ENCODE results near the gene LOXL1. TPM values are rescaled to one million over a fixed set of nuclear protein-coding genes. Genes with fewer than 3 reads are reported as not detected.

LOXL1 gene
- total RNA-seq, 1 donor from 2014 or later: 280 TPM

DNA sequence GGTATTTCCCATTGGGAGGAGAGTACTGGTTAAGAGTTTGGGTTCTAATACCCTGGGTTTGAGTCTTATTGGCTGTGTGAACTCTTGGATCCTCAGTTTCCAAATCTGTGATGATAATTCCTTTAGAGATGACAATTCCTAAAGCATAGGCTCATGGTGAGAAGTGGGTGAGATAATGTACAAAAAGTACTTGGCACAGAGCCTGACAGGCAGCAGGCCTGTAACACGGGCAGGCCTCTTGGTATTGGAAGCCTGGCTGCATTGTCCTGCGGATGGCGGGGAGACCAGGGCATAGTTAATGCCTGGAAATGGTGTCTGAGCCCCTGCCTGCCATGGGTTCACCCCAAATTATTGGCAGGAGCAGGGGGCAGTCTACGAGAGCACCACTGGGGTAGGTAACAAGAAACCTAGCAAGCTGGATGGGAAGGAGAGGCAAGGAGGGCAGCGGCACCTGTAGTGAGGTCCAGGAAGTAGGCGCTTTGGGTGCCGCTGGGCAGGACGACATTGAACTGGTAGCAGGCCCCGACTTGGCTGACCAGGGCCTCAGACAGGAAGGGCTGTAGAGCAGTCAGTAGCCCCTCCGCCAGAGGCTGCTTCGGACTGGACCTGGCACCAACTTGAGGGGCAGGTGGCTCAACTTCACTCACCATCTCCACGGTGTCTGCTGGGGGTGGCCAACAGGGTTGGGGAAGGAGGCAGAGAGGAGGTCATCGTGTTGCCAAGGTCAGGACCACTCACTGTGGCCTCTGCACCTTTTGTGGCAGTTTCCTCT, 58.1 kb downstream of the LOXL1 start:
- Mint-ChIP-seq H3K9me3 (ENCODE audit: unreplicated experiment) (no peaks in the 10 kb centered on the region), H3K27me3 (ENCODE audit: low read depth, unreplicated experiment) (no peaks in the 10 kb centered on the region), H3K4me1 (ENCODE audit: low read depth, unreplicated experiment) (peaks cover 65% of the 10 kb centered on the region), H3K4me3 (ENCODE audit: unreplicated experiment) (peak overlapping the region; percentile 43), H3K36me3 (ENCODE audit: low read depth, unreplicated experiment) (peaks cover 5% of the 10 kb centered on the region), H3K27ac (ENCODE audit: unreplicated experiment) (peak overlapping the region; percentile 85)
- no peak for FAIRE-seq
- Histone ChIP-seq H3K79me2 (ENCODE audit: insufficient read depth, low read length) (no peaks in the 10 kb centered on the region), H2AFZ (ENCODE audit: low read depth, low read length) (no peak overlapping the region), H3K27ac (ENCODE audit: low read depth, low read length) (no peak overlapping the region), H3K27me3 (ENCODE audit: insufficient read depth, low read length) (no peaks in the 10 kb centered on the region), H3K4me3 (ENCODE audit: insufficient read depth, low read depth, low read length) (no peak overlapping the region), H3K4me2 (ENCODE audit: low read length) (peak overlapping the region; percentile 2), H3K9me3 (ENCODE audit: insufficient read depth, low read depth, low read length) (no peaks in the 10 kb centered on the region), H3K9ac (ENCODE audit: low read length) (no peak overlapping the region), H3K36me3 (ENCODE audit: insufficient read depth, low read length) (no peaks in the 10 kb centered on the region), H4K20me1 (ENCODE audit: insufficient read depth, low read length) (no peaks in the 10 kb centered on the region), H3K4me1 (ENCODE audit: insufficient read depth, low read length) (peaks cover 60% of the 10 kb centered on the region)
- TF ChIP-seq EZH2 (IDR thresholded peaks at IDR 0.05; ENCODE audit: insufficient read depth, low read length): no peak
- TF ChIP-seq, protein P1, sequence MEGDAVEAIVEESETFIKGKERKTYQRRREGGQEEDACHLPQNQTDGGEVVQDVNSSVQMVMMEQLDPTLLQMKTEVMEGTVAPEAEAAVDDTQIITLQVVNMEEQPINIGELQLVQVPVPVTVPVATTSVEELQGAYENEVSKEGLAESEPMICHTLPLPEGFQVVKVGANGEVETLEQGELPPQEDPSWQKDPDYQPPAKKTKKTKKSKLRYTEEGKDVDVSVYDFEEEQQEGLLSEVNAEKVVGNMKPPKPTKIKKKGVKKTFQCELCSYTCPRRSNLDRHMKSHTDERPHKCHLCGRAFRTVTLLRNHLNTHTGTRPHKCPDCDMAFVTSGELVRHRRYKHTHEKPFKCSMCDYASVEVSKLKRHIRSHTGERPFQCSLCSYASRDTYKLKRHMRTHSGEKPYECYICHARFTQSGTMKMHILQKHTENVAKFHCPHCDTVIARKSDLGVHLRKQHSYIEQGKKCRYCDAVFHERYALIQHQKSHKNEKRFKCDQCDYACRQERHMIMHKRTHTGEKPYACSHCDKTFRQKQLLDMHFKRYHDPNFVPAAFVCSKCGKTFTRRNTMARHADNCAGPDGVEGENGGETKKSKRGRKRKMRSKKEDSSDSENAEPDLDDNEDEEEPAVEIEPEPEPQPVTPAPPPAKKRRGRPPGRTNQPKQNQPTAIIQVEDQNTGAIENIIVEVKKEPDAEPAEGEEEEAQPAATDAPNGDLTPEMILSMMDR (IDR thresholded peaks at IDR 0.05; ENCODE audit: insufficient read depth, low read depth, low read length): no peak
- DNase-seq (ENCODE audit: low read depth): no peak

DNA sequence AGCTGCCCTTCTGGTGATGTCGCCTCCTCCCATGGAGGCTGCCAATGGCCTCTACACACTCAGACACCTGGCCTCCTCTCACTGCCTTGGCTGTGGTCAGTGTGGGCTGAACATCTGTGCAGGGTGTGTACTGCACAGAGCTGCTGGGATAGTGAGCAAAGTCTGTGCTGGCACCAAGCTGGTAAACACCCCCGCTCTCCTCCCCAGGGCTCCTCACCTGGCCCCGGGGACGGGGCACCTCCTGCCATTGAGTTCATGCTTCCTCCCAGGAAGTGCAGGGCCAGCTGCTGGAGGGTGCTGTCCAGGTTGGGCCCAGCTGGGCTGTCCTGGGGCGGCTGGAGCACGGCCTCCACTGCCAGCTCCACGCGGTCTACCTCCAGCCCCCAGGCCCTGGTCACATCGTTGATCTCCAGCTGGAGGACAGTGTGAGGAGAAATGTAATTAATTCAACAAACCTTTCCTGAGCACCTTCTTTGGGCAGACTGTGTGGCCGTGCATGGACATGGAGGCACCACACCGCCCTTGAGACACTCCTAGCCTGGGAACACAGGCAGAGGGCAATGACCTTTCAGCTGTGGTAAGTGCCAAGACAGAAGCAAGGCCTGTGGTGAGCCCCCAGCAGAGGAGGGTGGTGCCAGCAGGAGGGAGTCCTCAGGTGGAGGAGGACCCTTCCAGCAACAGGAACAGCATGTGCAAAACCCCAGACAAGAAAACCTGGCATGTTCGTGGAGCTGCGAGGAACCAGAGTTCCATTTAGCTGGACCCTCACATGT, 59.0 kb downstream of the LOXL1 start:
- H3K27me3 ChIP-seq (ENCODE audit: insufficient read depth, low read length): no peaks in the 10 kb centered on the region
- H4K20me1 ChIP-seq (ENCODE audit: insufficient read depth, low read length): no peaks in the 10 kb centered on the region
- H3K36me3 ChIP-seq (ENCODE audit: insufficient read depth, low read length): no peaks in the 10 kb centered on the region
- Mint-ChIP-seq H3K36me3 (ENCODE audit: low read depth, unreplicated experiment) (peaks cover 5% of the 10 kb centered on the region), H3K27ac (ENCODE audit: unreplicated experiment) (peak overlapping the region; percentile 47), H3K4me1 (ENCODE audit: low read depth, unreplicated experiment) (peaks cover 72% of the 10 kb centered on the region), H3K9me3 (ENCODE audit: unreplicated experiment) (no peaks in the 10 kb centered on the region), H3K4me3 (ENCODE audit: unreplicated experiment) (no peak overlapping the region), H3K27me3 (ENCODE audit: low read depth, unreplicated experiment) (no peaks in the 10 kb centered on the region)
- H3K9ac ChIP-seq (ENCODE audit: low read length): no peak overlapping the region
- no peaks in the 10 kb centered on the region for H3K9me3 ChIP-seq (ENCODE audit: insufficient read depth, low read depth, low read length)
- no peak overlapping the region for H3K4me3 ChIP-seq (ENCODE audit: insufficient read depth, low read depth, low read length)
- FAIRE-seq (no peak), DNase-seq (ENCODE audit: low read depth) (peak; percentile 60)
- no peak overlapping the region for H3K27ac ChIP-seq (ENCODE audit: low read depth, low read length)
- peak overlapping the region; percentile 2 for H3K4me2 ChIP-seq (ENCODE audit: low read length)
- H3K79me2 ChIP-seq (ENCODE audit: insufficient read depth, low read length): peaks cover 5% of the 10 kb centered on the region
- no peak overlapping the region for H2AFZ ChIP-seq (ENCODE audit: low read depth, low read length)
- TF ChIP-seq, protein P1 (IDR thresholded peaks at IDR 0.05; ENCODE audit: insufficient read depth, low read depth, low read length): no peak
- H3K4me1 ChIP-seq (ENCODE audit: insufficient read depth, low read length): peaks cover 69% of the 10 kb centered on the region

Measured in astrocyte (in vitro differentiated cells and primary cell).